Measurements from ENCODE around the gene MACF1.

DNA sequence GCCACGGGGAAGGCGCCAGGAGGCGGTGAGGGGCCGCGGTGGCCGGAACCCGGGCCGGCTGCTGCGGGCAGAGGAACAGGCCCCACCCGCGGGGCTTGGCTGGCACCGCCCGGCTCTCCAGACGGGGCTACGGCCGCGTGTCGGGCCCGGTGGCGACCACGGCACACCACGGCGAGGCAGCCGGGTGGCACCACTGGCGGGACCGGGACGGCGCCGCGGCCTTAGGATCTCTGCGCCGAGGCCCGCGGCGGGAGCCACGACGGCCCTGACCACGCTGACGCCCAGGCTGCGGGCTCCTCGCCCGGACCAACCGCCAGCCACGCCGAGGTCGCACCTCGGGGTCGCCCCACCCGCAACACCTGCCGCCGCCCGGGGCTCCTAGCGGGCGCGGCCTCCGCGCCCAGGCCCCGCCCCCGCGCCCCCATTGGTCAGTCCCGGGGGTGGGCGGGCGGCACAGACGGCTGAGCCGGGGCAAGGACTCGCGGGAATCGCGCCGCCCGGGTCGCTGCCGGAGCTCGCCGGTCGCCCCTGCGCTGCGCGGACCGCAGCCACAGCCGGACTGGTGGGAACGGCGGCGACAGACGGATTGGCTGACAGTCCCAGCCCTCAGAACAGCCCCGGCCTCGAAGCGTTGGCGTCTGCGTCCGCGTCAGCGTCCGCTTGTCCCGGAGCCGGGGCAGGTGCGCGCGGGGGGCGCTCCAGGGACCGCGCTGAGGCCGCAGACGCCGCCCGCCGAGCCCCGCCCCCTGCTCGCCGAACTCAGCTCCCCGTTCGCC lies 286.8 kb downstream of the MACF1 start, which contains the start of gene BMP8A:
- no peak for TF ChIP-seq FOXM1 (IDR thresholded peaks at IDR 0.05; ENCODE audit: borderline replicate concordance)
- no peak for TF ChIP-seq HDGF (IDR thresholded peaks at IDR 0.05; ENCODE audit: borderline replicate concordance)
- no peak for TF ChIP-seq BHLHE40 (IDR thresholded peaks at IDR 0.05; ENCODE audit: borderline replicate concordance)
- no peak for TF ChIP-seq SUZ12 (IDR thresholded peaks at IDR 0.05)
- TF ChIP-seq FOXA1 (IDR thresholded peaks at IDR 0.05) = no peak
- TF ChIP-seq SP1 (IDR thresholded peaks at IDR 0.05) = no peak
- no peak for TF ChIP-seq ZNF384 (IDR thresholded peaks at IDR 0.05)
- TF ChIP-seq TARDBP (IDR thresholded peaks at IDR 0.05) = no peak
- no peak for TF ChIP-seq L3MBTL2 (conservative IDR thresholded peaks at IDR 0.05)
- TF ChIP-seq FOXK2 (IDR thresholded peaks at IDR 0.05) = no peak

Data from HEK293T (cell line).